HFFc6 (cell line): ENCODE data around the gene PLEKHG4B. TPM values are rescaled to one million over a fixed set of nuclear protein-coding genes. Genes with fewer than 3 reads are reported as not detected.

Experiments
- DNase-seq: peaks from one replicate; pipeline ENCODE4 v3.0.0-alpha.2; 2018
- H3K27ac Mint-ChIP-seq: 2 replicates; pipeline ENCODE4 v1.8.0; 2020; ENCODE audit warnings: mild to moderate bottlenecking, mixed read lengths
- H3K27me3 Mint-ChIP-seq: 2 replicates; pipeline ENCODE4 v1.8.0; 2021; ENCODE audit warnings: mild to moderate bottlenecking, moderate library complexity, mixed read lengths; ENCODE audit not compliant: insufficient read depth
- H3K36me3 Mint-ChIP-seq: 2 replicates; pipeline ENCODE4 v1.8.0; 2021; ENCODE audit warnings: low read depth, mixed read lengths
- H3K4me1 Mint-ChIP-seq: 2 replicates; pipeline ENCODE4 v1.8.0; 2020; ENCODE audit warnings: low read depth, mixed read lengths
- H3K4me3 Mint-ChIP-seq: 2 replicates; pipeline ENCODE4 v1.8.0; 2020; ENCODE audit warnings: mild to moderate bottlenecking, moderate library complexity, mixed read lengths
- H3K9me3 Mint-ChIP-seq: 2 replicates; pipeline ENCODE4 v1.8.0; 2020; ENCODE audit warnings: mild to moderate bottlenecking, mixed read lengths
- total RNA-seq, 6 experiments: library from RNA; stranded (reverse); fragmentation: NEBNext Ultra II Directional; extraction: Animal tissue kit (Norgen Biotek cat#: 25700); gene quantifications; 2 replicates in 1 of 6; 3 replicates in 5 of 6; pipeline ENCODE4 v1.2.3, GENCODE V29; 2021
- TF ChIP-seq, protein P1 (sequence below): fragments of 200-600 bp; sonication (generic); IDR thresholded peaks from 2 replicates; pipeline ENCODE4 v1.5.0; 2021; ENCODE audit warnings: antibody characterized with exemption, mild to moderate bottlenecking

The PLEKHG4B gene
- total RNA-seq, 6 experiments from 2014 or later, result 0.66 to 4.3 (median 3.9) TPM

- Mint-ChIP-seq H3K4me1 (no peaks in the 10 kb centered on the region), H3K9me3 (no peaks in the 10 kb centered on the region), H3K27ac (no peak overlapping the region), H3K36me3 (peaks cover 1% of the 10 kb centered on the region; the same call in 1 of the 2 replicates), H3K4me3 (no peak overlapping the region), H3K27me3 (peaks cover 6% of the 10 kb centered on the region)
- DNase-seq, result no peak
- TF ChIP-seq, protein P1, sequence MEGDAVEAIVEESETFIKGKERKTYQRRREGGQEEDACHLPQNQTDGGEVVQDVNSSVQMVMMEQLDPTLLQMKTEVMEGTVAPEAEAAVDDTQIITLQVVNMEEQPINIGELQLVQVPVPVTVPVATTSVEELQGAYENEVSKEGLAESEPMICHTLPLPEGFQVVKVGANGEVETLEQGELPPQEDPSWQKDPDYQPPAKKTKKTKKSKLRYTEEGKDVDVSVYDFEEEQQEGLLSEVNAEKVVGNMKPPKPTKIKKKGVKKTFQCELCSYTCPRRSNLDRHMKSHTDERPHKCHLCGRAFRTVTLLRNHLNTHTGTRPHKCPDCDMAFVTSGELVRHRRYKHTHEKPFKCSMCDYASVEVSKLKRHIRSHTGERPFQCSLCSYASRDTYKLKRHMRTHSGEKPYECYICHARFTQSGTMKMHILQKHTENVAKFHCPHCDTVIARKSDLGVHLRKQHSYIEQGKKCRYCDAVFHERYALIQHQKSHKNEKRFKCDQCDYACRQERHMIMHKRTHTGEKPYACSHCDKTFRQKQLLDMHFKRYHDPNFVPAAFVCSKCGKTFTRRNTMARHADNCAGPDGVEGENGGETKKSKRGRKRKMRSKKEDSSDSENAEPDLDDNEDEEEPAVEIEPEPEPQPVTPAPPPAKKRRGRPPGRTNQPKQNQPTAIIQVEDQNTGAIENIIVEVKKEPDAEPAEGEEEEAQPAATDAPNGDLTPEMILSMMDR, result no peak
These were observed 106.7 kb downstream of the PLEKHG4B start for GRCh38 chr5:198516-199196.

- TF ChIP-seq, protein P1, result no peak
- H3K9me3 Mint-ChIP-seq, result no peaks in the 10 kb centered on the region
- H3K27me3 Mint-ChIP-seq, result peaks cover 6% of the 10 kb centered on the region
- no peak for DNase-seq
- H3K27ac Mint-ChIP-seq, result no peak overlapping the region
- no peaks in the 10 kb centered on the region for H3K4me1 Mint-ChIP-seq
- H3K4me3 Mint-ChIP-seq, result no peak overlapping the region
- H3K36me3 Mint-ChIP-seq, result peaks cover 6% of the 10 kb centered on the region; the same call in 1 of the 2 replicates
These were observed 107.4 kb downstream of the PLEKHG4B start for GRCh38 chr5:199197-199949.

- Mint-ChIP-seq H3K36me3 (peaks cover 9% of the 10 kb centered on the region; the same call in 1 of the 2 replicates), H3K27ac (no peak overlapping the region)
These were observed 108.1 kb downstream of the PLEKHG4B start for GRCh38 chr5:199950-200645.

DNA sequence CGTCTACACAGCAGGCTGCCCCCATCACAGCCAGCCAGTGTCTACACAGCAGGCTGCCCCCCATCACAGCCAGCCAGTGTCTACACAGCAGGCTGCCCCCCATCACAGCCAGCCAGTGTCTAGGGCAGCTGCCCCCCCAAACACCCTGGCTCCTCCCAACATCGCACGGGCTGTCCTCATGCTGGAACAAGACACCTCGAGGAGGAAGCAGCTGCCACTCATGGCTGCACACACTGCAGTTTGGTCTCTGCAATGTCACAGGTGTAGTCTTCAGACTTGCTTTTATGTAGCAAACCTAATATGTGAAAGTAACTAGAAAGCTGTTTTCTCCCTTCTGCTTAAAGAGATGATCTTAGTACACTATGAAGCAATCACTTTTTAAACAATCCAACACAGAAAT, 109.0 kb downstream of the PLEKHG4B start:
- H3K4me3 Mint-ChIP-seq, result no peak overlapping the region
- no peaks in the 10 kb centered on the region for H3K9me3 Mint-ChIP-seq
- H3K36me3 Mint-ChIP-seq, result peaks cover 18% of the 10 kb centered on the region
- H3K4me1 Mint-ChIP-seq, result peaks cover 2% of the 10 kb centered on the region
- H3K27ac Mint-ChIP-seq, result no peak overlapping the region
- TF ChIP-seq, protein P1, result no peak
- H3K27me3 Mint-ChIP-seq, result peaks cover 2% of the 10 kb centered on the region; the same call in 1 of the 2 replicates
- no peak for DNase-seq

More at GRCh38 chr5:199950-200645, 108.1 kb downstream of the PLEKHG4B start:
- no peak for DNase-seq
- TF ChIP-seq, protein P1, result no peak
- H3K4me1 Mint-ChIP-seq, result no peaks in the 10 kb centered on the region
- H3K9me3 Mint-ChIP-seq, result no peaks in the 10 kb centered on the region
- H3K4me3 Mint-ChIP-seq, result no peak overlapping the region
- peaks cover 6% of the 10 kb centered on the region; the same call in 1 of the 2 replicates for H3K27me3 Mint-ChIP-seq

DNA sequence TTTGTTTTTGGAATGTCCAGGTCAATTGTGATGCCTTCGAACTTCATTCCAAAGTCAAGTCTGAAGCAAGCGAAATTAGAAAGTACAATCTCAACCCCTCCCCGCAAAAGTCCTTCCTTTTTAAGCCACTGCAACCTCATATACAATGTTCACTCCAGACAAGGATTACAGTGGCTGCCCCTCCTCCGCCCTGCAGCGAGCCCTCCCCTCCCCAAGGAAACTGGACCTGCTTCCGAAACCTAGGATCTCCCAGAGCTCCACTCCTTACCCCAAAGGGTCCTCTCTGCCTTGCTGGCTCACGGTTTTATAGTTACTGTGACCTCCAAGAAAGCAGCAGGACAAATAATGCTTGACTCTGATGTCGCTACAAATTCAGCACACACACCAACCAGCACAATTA, 109.7 kb downstream of the PLEKHG4B start:
- Mint-ChIP-seq H3K4me3 (no peak overlapping the region), H3K9me3 (no peaks in the 10 kb centered on the region)
- DNase-seq, result no peak

More for the DNA sequence above, 109.7 kb downstream of the PLEKHG4B start:
- TF ChIP-seq, protein P1, result no peak
- no peak overlapping the region for H3K27ac Mint-ChIP-seq
- H3K27me3 Mint-ChIP-seq, result peaks cover 2% of the 10 kb centered on the region; the same call in 1 of the 2 replicates
- peaks cover 9% of the 10 kb centered on the region for H3K4me1 Mint-ChIP-seq
- peaks cover 21% of the 10 kb centered on the region for H3K36me3 Mint-ChIP-seq
